Measurements from ENCODE around the gene EPB41L4A. TPM values are rescaled to one million over a fixed set of nuclear protein-coding genes. Genes with fewer than 3 reads are reported as not detected.

Gene EPB41L4A
- total RNA-seq, 1 experiment from 2014 or later, result 0.87 TPM

GRCh38 chr5:112122353-112122752, 296.7 kb downstream of the EPB41L4A start:
- H3K36me3 ChIP-seq (ENCODE audit: control insufficient read depth, insufficient read depth, low read length), result no peaks in the 10 kb centered on the region
- no peaks in the 10 kb centered on the region for H3K27me3 ChIP-seq (ENCODE audit: control insufficient read depth, insufficient read depth, low read length)
- no peak overlapping the region for H3K4me3 ChIP-seq (ENCODE audit: low read depth in 2 of 2, low read length in 2 of 2)
- CTCF ChIA-PET, result no interaction called here
- no TSS peak for BruUV-seq (replicated peaks)
- in situ Hi-C loops (cut with HindIII; ENCODE audit: low pct_unique_long_range_greater_than_20kb, low sequenced_read_pairs), result no loop called here
- POLR2A ChIA-PET, result no interaction called here
- ATAC-seq (no peak), DNase-seq (ENCODE audit: low read depth, low spot score) (no peak)
- no peaks in the 10 kb centered on the region for H3K4me1 ChIP-seq (ENCODE audit: control insufficient read depth, insufficient read depth, low read length)
- no peak for TF ChIP-seq POLR2AphosphoS5 (IDR thresholded peaks at IDR 0.05; ENCODE audit: low read depth, low read length)
- no peak for TF ChIP-seq CTCF (IDR thresholded peaks at IDR 0.05)
- TF ChIP-seq TCF7L2 (IDR thresholded peaks at IDR 0.05; ENCODE audit: low read depth, low read length), result no peak
- H3K9me3 ChIP-seq (ENCODE audit: control insufficient read depth, insufficient read depth, low read depth, low read length), result no peaks in the 10 kb centered on the region
- H3K27ac ChIP-seq (ENCODE audit: low read length), result no peak overlapping the region
- intact Hi-C loops (cut with micrococcal nuclease; ENCODE audit: unreplicated experiment), result no loop called here

DNA sequence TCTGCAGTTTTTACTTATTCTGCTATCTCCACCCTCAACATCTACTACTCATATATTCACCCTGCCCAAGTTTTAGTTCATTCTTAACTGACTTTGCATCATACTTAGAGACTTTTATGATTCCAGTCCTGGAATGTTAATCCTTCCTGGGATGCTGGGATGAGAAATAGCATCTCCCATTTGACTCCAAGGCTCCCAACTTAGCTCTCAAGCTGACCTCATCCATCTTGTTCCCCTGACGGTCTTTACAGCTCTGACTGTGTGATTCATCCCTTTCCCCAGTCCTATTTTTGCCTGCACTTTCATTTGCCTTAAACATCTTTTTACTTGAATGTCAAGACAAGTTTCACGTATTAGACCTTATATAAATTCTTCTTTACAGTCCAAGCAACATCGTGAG, 297.8 kb downstream of the EPB41L4A start:
- H3K36me3 ChIP-seq (ENCODE audit: control insufficient read depth, insufficient read depth, low read length), result no peaks in the 10 kb centered on the region
- CTCF ChIA-PET, result no interaction called here
- H3K4me1 ChIP-seq (ENCODE audit: control insufficient read depth, insufficient read depth, low read length), result no peaks in the 10 kb centered on the region
- POLR2A ChIA-PET, result no interaction called here
- DNase-seq (ENCODE audit: low read depth, low spot score), result no peak
- no peak overlapping the region for H3K27ac ChIP-seq (ENCODE audit: low read length)
- TF ChIP-seq POLR2AphosphoS5 (IDR thresholded peaks at IDR 0.05; ENCODE audit: low read depth, low read length) (no peak), TCF7L2 (IDR thresholded peaks at IDR 0.05; ENCODE audit: low read depth, low read length) (no peak), SIN3A (IDR thresholded peaks at IDR 0.05; ENCODE audit: borderline replicate concordance, insufficient read depth, low read depth, low read length) (no peak), CTCF (IDR thresholded peaks at IDR 0.05) (no peak)
- TF ChIP-seq, protein P1, sequence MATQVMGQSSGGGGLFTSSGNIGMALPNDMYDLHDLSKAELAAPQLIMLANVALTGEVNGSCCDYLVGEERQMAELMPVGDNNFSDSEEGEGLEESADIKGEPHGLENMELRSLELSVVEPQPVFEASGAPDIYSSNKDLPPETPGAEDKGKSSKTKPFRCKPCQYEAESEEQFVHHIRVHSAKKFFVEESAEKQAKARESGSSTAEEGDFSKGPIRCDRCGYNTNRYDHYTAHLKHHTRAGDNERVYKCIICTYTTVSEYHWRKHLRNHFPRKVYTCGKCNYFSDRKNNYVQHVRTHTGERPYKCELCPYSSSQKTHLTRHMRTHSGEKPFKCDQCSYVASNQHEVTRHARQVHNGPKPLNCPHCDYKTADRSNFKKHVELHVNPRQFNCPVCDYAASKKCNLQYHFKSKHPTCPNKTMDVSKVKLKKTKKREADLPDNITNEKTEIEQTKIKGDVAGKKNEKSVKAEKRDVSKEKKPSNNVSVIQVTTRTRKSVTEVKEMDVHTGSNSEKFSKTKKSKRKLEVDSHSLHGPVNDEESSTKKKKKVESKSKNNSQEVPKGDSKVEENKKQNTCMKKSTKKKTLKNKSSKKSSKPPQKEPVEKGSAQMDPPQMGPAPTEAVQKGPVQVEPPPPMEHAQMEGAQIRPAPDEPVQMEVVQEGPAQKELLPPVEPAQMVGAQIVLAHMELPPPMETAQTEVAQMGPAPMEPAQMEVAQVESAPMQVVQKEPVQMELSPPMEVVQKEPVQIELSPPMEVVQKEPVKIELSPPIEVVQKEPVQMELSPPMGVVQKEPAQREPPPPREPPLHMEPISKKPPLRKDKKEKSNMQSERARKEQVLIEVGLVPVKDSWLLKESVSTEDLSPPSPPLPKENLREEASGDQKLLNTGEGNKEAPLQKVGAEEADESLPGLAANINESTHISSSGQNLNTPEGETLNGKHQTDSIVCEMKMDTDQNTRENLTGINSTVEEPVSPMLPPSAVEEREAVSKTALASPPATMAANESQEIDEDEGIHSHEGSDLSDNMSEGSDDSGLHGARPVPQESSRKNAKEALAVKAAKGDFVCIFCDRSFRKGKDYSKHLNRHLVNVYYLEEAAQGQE (IDR thresholded peaks at IDR 0.05; ENCODE audit: insufficient read depth in 1 of 2, low read depth in 2 of 2, low read length in 1 of 2), result no peak
- no peak for ATAC-seq
- H3K4me3 ChIP-seq (ENCODE audit: low read depth in 2 of 2, low read length in 2 of 2), result no peak overlapping the region
- H3K9me3 ChIP-seq (ENCODE audit: control insufficient read depth, insufficient read depth, low read depth, low read length), result no peaks in the 10 kb centered on the region
- no peaks in the 10 kb centered on the region for H3K27me3 ChIP-seq (ENCODE audit: control insufficient read depth, insufficient read depth, low read length)
- no TSS peak for BruUV-seq (replicated peaks)
- intact Hi-C loops (cut with micrococcal nuclease; ENCODE audit: unreplicated experiment) (no loop called here), in situ Hi-C loops (cut with HindIII; ENCODE audit: low pct_unique_long_range_greater_than_20kb, low sequenced_read_pairs) (no loop called here)

DNA sequence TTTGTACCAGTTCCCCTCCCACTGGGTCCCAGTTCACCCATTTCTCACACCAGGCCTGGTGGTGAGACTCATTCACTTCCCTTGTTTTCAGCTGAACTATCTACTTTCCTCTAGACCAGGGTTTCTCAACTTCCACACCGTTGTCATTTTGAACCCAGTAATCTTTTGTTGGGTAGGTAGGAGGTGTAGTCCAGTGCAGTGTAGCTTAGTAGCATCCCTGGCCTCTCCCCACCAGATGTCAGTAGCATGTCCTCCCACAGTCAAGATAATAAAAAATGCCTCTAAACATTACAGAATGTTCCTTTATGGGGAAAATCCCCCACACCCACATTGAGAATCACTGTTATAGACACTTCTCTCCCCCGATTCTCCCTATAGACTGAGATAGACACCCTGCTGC, 299.1 kb downstream of the EPB41L4A start:
- no TSS peak for BruUV-seq (replicated peaks)
- ATAC-seq (no peak), DNase-seq (ENCODE audit: low read depth, low spot score) (no peak)
- no peaks in the 10 kb centered on the region for H3K36me3 ChIP-seq (ENCODE audit: control insufficient read depth, insufficient read depth, low read length)
- intact Hi-C loops (cut with micrococcal nuclease; ENCODE audit: unreplicated experiment), result no loop called here
- no peak for TF ChIP-seq SIN3A (IDR thresholded peaks at IDR 0.05; ENCODE audit: borderline replicate concordance, insufficient read depth, low read depth, low read length)
- TF ChIP-seq CTCF (IDR thresholded peaks at IDR 0.05), result no peak
- no peak for TF ChIP-seq POLR2AphosphoS5 (IDR thresholded peaks at IDR 0.05; ENCODE audit: low read depth, low read length)
- TF ChIP-seq, protein P1 (IDR thresholded peaks at IDR 0.05; ENCODE audit: insufficient read depth in 1 of 2, low read depth in 2 of 2, low read length in 1 of 2), result no peak
- no peak for TF ChIP-seq TCF7L2 (IDR thresholded peaks at IDR 0.05; ENCODE audit: low read depth, low read length)
- in situ Hi-C loops (cut with HindIII; ENCODE audit: low pct_unique_long_range_greater_than_20kb, low sequenced_read_pairs), result no loop called here
- no peak overlapping the region for H3K27ac ChIP-seq (ENCODE audit: low read length)
- ChIA-PET POLR2A (no interaction called here), CTCF (no interaction called here)
- H3K27me3 ChIP-seq (ENCODE audit: control insufficient read depth, insufficient read depth, low read length), result no peaks in the 10 kb centered on the region
- H3K4me1 ChIP-seq (ENCODE audit: control insufficient read depth, insufficient read depth, low read length), result no peaks in the 10 kb centered on the region
- H3K4me3 ChIP-seq (ENCODE audit: low read depth in 2 of 2, low read length in 2 of 2), result no peak overlapping the region
- no peaks in the 10 kb centered on the region for H3K9me3 ChIP-seq (ENCODE audit: control insufficient read depth, insufficient read depth, low read depth, low read length)
